Osteoblast (primary cell): ENCODE data around the gene AKAP12. TPM values are rescaled to one million over a fixed set of nuclear protein-coding genes. Genes with fewer than 3 reads are reported as not detected.

Source experiments
- DNase-seq: peaks from one replicate; pipeline ENCODE4 v3.0.0; 2011; ENCODE audit warnings: low spot score, mixed read lengths; ENCODE audit not compliant: insufficient read length; ENCODE audit errors: missing footprints
- H2AFZ ChIP-seq: 2 replicates; pipeline ENCODE4 v1.6.0; 2011; ENCODE audit warnings: mild to moderate bottlenecking, low read length
- H3K27ac ChIP-seq: 2 replicates; pipeline ENCODE4 v1.5.1; 2011; ENCODE audit warnings: mild to moderate bottlenecking, low read depth, low read length, moderate library complexity
- H3K27me3 ChIP-seq: 2 replicates; pipeline ENCODE4 v1.6.0; 2012; ENCODE audit warnings: mild to moderate bottlenecking, control low read depth, inconsistent platforms, low read length, moderate library complexity; ENCODE audit not compliant: insufficient read depth
- H3K36me3 ChIP-seq: 2 replicates; pipeline ENCODE4 v1.5.1; 2011; ENCODE audit warnings: mild to moderate bottlenecking, low read length, control low read depth, moderate library complexity; ENCODE audit not compliant: insufficient read depth
- H3K4me1 ChIP-seq: 2 replicates; pipeline ENCODE4 v1.5.1; 2011; ENCODE audit warnings: mild to moderate bottlenecking, low read length, control low read depth, moderate library complexity; ENCODE audit not compliant: insufficient read depth
- H3K4me2 ChIP-seq: 2 replicates; pipeline ENCODE4 v1.6.0; 2011; ENCODE audit warnings: mild to moderate bottlenecking, low read length; ENCODE audit not compliant: insufficient read depth
- H3K4me3 ChIP-seq: fragments of 200-600 bp; sonication (generic); 3 replicates; pipeline ENCODE4 v1.5.1; 2012; ENCODE audit warnings: mild to moderate bottlenecking, low read length, inconsistent platforms; ENCODE audit not compliant: insufficient read depth
- H3K79me2 ChIP-seq: 2 replicates; pipeline ENCODE4 v1.6.0; 2012; ENCODE audit warnings: mild to moderate bottlenecking, low read length, control low read depth, inconsistent platforms; ENCODE audit not compliant: insufficient read depth
- H3K9me3 ChIP-seq: 2 replicates; pipeline ENCODE4 v1.5.1; 2011; ENCODE audit warnings: low read depth, low read length, control low read depth
- H4K20me1 ChIP-seq: 2 replicates; pipeline ENCODE4 v1.6.0; 2012; ENCODE audit warnings: mild to moderate bottlenecking, low read length, control low read depth; ENCODE audit not compliant: insufficient read depth
- total RNA-seq: library from RNA; depleted of rRNA; stranded (reverse); fragments of >200 nt; gene quantifications from 2 replicates; pipeline ENCODE4 v1.2.3, GENCODE V29; 2012
- TF ChIP-seq, protein P1 (sequence below): IDR thresholded peaks from 2 replicates; pipeline ENCODE4 v1.5.1; 2011; ENCODE audit warnings: mild to moderate bottlenecking, low read depth, low read length, moderate library complexity; ENCODE audit errors: extremely low read depth

Gene AKAP12
- total RNA-seq, 1 donor: 67.3 TPM

DNA sequence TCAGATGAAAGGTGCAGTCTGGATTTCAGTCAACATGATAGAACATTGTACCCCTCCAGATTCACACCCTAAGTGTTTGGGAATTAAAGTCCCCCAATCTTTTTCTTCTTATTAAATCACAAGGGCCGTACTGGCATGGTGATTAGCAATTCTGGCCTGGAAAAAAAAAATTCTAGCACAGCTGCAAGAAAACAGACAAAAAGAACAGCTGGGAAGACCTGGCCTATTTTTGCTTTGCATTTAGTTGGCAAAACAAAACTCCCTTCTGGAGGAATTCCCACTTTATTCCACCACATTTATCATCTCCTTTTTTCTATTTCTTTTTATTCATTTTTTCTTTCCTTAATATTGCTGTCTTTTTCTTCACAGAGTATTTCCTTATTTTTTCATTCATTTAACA lies 39.8 kb upstream of the AKAP12 start:
- Histone ChIP-seq H3K4me1 (no peaks in the 10 kb centered on the region), H3K4me2 (no peak overlapping the region), H2AFZ (no peak overlapping the region), H3K36me3 (no peaks in the 10 kb centered on the region), H3K79me2 (no peaks in the 10 kb centered on the region), H3K27me3 (no peaks in the 10 kb centered on the region), H3K27ac (no peak overlapping the region), H3K4me3 (no peak overlapping the region), H3K9me3 (no peaks in the 10 kb centered on the region), H4K20me1 (no peaks in the 10 kb centered on the region)
- DNase-seq: no peak
- TF ChIP-seq, protein P1, sequence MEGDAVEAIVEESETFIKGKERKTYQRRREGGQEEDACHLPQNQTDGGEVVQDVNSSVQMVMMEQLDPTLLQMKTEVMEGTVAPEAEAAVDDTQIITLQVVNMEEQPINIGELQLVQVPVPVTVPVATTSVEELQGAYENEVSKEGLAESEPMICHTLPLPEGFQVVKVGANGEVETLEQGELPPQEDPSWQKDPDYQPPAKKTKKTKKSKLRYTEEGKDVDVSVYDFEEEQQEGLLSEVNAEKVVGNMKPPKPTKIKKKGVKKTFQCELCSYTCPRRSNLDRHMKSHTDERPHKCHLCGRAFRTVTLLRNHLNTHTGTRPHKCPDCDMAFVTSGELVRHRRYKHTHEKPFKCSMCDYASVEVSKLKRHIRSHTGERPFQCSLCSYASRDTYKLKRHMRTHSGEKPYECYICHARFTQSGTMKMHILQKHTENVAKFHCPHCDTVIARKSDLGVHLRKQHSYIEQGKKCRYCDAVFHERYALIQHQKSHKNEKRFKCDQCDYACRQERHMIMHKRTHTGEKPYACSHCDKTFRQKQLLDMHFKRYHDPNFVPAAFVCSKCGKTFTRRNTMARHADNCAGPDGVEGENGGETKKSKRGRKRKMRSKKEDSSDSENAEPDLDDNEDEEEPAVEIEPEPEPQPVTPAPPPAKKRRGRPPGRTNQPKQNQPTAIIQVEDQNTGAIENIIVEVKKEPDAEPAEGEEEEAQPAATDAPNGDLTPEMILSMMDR: no peak

DNA sequence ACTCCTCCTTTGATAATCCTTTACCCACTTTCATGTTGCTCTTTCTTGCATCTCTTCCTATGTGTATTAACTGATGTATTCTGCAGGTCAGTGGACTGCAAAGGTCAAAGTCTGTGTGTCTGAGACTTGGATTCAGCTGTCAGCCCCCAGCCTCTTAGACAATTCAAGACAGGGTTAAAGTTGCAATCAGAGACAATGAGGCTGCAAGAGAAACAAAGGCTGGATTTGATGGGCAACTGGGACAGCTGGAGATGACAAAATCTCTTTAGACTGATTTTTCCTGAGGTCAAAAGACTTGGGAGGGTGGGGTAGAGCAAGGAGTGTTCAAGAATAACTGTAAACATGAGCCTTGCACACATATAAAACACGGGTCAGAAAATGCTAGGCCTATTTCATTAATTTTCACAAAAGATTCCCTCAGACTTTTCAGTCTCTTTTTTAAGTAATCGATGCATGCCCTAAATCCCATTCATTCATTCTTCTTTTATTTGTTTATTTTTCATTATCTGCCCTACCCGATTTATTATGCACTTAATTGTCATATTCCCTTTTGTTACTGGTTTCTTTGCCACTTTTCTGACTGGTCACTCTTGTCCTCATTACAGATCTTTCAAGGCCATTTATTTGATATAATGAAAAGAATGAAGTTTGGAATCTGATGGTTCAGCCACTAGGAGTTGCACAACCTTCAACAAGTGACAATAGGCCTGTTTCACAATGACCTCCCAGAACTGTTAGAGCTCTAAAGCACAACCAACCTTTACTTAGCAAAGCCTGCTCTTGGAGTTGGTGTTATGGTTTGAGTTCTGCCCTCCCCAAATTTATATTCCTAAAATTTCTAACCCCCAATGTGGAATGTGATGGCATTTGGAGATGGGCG lies 33.8 kb upstream of the AKAP12 start:
- DNase-seq: no peak
- Histone ChIP-seq H4K20me1 (no peaks in the 10 kb centered on the region), H3K79me2 (no peaks in the 10 kb centered on the region), H3K4me2 (no peak overlapping the region), H3K27ac (no peak overlapping the region), H3K4me1 (peaks cover 6% of the 10 kb centered on the region), H2AFZ (no peak overlapping the region), H3K9me3 (no peaks in the 10 kb centered on the region), H3K27me3 (no peaks in the 10 kb centered on the region), H3K4me3 (no peak overlapping the region), H3K36me3 (no peaks in the 10 kb centered on the region)
- TF ChIP-seq, protein P1: no peak

DNA sequence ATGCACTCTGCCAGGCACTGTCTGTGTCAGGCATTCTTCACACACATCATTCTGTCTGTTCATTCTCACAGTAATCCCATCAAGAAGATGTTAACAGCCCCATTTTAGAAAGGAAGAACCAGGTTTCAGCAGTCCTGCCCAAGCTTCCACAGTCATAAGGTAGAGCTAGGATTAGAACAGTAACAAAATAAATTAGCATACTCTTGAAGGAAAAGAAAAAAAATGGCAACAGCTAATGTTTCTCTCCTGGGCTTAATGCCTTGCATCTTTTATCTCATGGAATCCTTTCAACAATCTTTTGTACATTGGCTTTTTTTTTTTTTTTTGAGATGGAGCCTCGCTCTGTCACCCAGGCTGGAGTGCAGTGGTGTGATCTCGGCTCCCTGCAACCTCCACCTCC lies 32.1 kb upstream of the AKAP12 start:
- Histone ChIP-seq H2AFZ (no peak overlapping the region), H3K36me3 (no peaks in the 10 kb centered on the region), H3K4me1 (peaks cover 6% of the 10 kb centered on the region), H4K20me1 (no peaks in the 10 kb centered on the region), H3K27ac (no peak overlapping the region), H3K4me2 (no peak overlapping the region), H3K79me2 (no peaks in the 10 kb centered on the region), H3K4me3 (no peak overlapping the region), H3K27me3 (no peaks in the 10 kb centered on the region), H3K9me3 (no peaks in the 10 kb centered on the region)
- no peak for DNase-seq
- TF ChIP-seq, protein P1: no peak

DNA sequence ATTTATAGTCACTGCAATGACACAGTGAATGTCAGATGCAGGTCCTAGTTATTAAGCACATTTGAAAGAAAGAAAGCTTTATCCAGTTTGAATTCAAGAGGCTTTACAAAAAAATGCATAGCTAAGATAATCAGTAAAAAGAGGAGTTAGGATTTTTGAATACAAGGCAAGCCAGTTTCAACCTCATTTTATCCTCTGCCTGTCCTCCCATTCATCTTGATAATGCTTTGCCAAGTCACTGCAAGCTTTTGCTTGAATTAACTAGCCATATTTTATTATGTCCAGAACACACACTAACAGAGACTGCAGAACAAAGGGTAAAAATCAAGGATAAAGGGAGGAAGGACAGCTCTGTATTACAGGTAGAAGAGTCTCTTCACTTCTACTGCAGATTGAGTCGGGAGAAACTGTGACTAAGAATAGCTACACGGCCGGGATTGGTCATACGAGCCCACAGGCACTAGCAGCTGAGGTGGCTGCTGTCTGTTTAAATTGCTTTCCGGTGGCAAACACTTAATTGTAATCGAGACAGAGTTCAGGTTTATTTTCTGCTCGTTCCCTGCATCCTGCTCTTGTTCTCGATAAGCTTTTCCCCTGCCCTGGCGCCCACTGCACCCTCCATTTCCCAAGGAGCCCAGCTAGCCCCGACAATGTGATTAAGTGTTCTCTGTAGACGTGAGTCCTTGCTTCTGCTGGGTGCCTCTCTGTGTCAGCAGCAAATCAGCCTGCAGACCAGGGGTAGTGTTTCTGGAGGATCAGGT lies 30.5 kb upstream of the AKAP12 start:
- peak; percentile 73 for DNase-seq
- H3K27ac ChIP-seq: no peak overlapping the region
- TF ChIP-seq, protein P1: no peak
- H4K20me1 ChIP-seq: no peaks in the 10 kb centered on the region
- H3K27me3 ChIP-seq: no peaks in the 10 kb centered on the region
- H3K4me2 ChIP-seq: peak overlapping the region; percentile 74
- H3K4me3 ChIP-seq: peak overlapping the region; percentile 43
- H3K4me1 ChIP-seq: peaks cover 6% of the 10 kb centered on the region
- peak overlapping the region; percentile 87 for H2AFZ ChIP-seq
- no peaks in the 10 kb centered on the region for H3K9me3 ChIP-seq
- no peaks in the 10 kb centered on the region for H3K79me2 ChIP-seq
- H3K36me3 ChIP-seq: no peaks in the 10 kb centered on the region
